ENCODE data around the gene PLEKHM3.
"Not testable (repeated sequence)": the region's sequence is repeated elsewhere in the genome, so short reads cannot be mapped to it uniquely, and the experiment has no call there.

Gene PLEKHM3

DNA sequence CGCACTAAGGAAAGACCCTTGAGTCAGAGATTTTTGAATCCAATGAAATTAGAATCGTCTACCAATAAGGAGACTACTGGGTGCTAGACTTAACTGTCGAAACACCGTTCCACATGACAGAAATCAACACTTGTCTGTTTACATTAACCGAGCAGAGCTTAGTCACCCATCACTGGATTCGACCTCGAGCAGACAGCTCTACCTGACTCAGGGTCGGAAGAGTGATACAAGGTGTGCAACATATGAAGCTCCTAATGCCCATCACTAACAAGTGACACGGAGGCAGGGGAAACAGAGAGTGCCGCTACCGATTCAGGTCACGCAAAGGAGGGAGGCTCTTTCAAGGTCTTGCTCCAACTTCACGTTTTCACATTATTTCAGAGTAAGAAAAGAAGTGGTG is 201.5 kb downstream of the PLEKHM3 start:
- DNase-seq (ENCODE audit: low read depth) = no peak

GRCh38 chr2:207819839-207820784 is 205.2 kb downstream of the PLEKHM3 start:
- no peak for DNase-seq (ENCODE audit: low read depth)

- DNase-seq (ENCODE audit: low read depth) = no peak
These were observed 206.1 kb downstream of the PLEKHM3 start for GRCh38 chr2:207819021-207819797.

DNA sequence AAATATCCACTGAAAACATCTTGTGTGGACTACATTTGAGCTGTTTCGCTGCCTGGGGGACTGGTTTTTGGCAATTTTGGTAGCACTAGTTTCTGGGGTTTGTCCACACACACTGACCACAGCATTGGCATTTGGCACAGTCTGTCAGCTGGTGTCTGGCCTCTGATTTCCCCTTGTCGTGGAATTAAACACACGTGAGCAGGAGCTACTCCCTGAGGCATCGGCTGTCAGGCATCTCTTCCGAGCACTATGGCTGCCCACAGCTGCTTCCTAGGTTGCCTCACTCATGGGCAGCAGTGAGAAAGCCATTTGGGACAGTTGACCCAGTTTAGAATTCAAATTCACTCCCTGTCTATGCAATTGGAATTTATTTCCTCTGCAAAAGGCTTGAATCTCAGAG is 208.8 kb downstream of the PLEKHM3 start:
- no peak for DNase-seq (ENCODE audit: low read depth)

- DNase-seq (ENCODE audit: low read depth) = no peak
These were observed 210.1 kb downstream of the PLEKHM3 start for GRCh38 chr2:207815254-207815653.

DNA sequence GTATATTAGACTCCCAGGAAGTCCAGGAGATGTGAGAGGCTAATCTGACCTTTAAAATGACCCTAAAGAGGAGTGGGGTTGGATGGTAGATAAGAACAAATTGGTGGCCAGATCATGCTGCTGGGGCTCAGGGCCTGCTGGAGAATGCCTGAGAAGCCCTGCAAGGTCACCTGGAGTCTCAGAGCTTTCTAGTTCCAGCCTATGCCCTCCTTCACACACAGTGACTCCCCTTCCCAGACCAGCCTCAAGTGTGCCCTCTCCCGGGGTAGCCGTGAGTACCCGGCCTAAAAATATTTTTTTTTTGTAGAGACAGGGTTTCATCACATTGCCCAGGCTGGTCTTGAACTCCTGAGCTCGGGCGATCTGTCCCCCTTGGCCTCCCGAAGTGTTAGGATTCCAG is 211.4 kb downstream of the PLEKHM3 start:
- no peak for DNase-seq (ENCODE audit: low read depth)

GRCh38 chr2:207813221-207813916 is 212.0 kb downstream of the PLEKHM3 start:
- DNase-seq (ENCODE audit: low read depth) = no peak

- DNase-seq (ENCODE audit: low read depth) = no peak
These were observed 212.6 kb downstream of the PLEKHM3 start for GRCh38 chr2:207812726-207813080.

DNA sequence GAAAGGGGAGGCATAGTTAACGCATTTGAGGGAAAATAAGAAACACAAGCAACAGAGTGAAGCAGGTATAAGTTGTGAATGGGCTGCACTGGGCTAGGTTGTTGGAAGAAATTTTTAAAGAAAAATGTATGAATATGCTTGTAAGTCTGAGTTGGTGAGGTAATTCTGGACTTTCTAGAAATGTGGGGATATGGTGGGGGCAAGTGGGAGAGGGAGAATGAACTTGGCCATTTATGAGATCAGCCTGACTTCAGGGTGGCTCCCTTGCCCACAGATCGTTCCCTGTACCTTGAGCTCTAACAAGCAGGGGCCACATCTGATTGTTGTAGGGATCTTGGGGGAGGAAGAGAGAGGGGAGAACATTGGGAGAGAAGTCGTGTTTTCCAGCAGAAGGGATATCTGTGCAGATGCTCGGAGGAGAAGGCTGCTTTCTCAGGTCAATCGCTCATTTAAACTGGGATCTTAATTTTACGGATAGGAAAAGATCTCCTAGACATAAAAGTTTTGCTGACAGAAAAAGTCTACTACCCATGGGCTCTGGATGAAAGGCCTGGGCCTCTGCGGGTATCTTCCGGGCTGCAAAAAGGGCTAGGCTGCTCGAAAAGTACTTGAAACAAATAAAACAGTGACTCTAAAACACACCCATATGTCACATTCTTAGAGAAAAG is 213.1 kb downstream of the PLEKHM3 start:
- no peak for DNase-seq (ENCODE audit: low read depth)

- DNase-seq (ENCODE audit: low read depth) = not testable (repeated sequence)
These were observed 213.7 kb downstream of the PLEKHM3 start for GRCh38 chr2:207811658-207812057.

DNA sequence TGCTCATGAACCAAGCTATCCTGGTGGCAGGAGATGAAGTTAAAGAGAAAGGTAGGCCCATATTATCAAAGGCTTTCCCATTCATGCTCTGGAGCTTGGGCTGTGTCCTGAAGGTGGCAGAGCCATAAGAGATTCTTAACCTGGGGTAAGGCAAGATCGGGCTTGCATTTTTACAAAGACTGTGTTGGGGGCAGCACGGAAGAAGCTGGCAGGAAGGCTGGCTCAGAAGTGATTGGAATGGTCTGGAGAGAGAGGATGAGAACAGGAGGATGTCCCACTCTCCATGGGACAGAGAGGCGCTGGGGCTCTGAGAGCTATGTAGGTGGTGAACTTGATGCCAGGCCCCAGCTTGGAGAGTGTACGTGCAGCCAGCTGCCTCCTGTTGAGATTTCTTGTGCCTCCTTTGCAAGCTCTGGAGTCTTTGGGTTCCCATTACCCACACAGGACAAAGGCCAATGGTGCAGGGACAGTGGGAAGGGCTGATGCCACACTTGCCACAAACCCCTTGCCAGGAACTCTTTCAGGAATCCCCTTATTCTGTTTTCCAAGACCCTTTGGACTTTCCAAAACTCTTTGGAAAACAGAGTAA is 215.0 kb downstream of the PLEKHM3 start:
- no peak for DNase-seq (ENCODE audit: low read depth)

GRCh38 chr2:207808119-207808518 is 217.2 kb downstream of the PLEKHM3 start:
- DNase-seq (ENCODE audit: low read depth) = no peak

DNA sequence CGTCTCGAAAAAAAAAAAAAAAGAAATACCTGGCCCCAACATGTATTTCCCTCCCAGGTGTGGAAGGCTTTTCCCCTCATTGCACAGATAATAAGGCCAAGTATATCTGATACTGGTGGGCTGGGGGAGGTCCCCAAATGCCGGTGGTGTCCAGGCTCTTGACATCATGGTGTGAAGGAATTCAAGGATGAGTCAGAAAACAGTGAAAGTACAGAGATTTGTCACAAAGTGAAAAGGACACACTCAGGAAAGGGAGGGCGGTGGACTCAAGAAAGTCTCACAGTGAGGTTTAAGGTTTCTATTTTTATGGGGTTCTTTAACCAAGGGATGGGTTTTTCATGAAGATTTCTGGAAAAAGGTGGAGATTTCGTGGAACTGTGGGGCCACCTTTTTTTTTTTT is 217.8 kb downstream of the PLEKHM3 start:
- no peak for DNase-seq (ENCODE audit: low read depth)

GRCh38 chr2:207805566-207806226 is 219.6 kb downstream of the PLEKHM3 start:
- DNase-seq (ENCODE audit: low read depth) = no peak

DNA sequence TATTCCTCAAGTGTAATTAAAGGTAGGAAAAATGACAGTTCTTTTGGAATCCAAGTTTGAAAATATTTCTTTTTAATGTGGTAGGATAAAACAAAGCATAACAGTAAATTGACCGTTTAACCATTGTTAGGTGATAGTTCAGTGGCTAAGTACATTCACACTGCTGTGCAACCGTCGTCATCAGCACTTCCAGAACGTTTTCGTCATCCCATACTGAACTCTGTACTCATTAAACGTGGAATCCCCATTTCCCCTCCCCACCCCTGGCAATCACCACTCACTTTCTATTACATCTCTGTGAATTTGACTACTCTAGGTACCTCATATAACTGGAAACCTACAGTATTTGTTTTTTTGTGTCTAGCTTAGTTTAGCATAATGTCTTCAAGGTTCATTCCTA is 222.7 kb downstream of the PLEKHM3 start:
- DNase-seq (ENCODE audit: low read depth) = no peak

DNA sequence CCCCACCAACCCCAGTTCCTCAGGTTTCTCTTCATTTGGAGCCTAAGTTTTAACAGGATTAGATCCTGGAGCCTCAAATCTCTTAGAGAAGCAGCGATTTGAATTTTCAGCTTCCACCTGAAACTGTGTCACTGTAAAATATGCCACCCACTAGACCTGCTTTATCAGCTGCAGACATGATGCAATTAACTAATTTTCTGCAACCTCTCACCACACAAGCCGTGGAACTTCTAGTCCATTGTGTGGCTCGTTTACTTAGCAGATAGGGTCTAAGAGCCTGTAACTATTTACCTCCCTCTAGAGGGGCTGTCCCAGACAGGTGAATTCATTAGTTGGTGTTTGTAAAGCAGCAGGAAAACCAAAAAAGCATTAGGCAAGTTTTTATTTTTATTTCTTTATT is 224.1 kb downstream of the PLEKHM3 start:
- no peak for DNase-seq (ENCODE audit: low read depth)

- no peak for DNase-seq (ENCODE audit: low read depth)
These were observed 228.6 kb downstream of the PLEKHM3 start for GRCh38 chr2:207796585-207797350.

DNA sequence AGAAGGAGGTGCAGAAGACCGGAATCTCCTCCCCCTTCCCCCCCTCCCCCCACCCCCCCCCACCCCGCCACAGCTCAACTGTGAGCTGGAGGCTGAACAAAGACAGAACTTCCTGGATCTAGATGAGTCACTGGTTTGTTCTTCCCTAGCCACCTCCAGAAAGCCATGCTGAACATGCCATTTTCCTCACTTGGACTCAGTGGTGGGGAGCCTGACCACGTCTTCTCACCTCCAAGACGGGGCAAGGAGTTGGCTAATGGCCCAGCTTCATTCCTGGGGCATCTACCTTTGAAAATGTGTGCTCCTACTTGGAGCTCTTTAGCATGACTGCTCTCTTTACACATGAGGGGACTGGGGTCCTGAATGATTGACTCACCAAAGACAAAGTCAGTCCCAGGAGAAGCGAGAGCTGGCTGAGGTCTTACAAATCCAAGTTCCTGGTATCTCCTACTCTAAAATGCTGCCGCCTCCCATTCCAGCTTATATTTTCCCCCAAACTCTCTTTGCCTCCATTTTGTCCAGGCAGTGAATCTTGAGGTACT is 233.0 kb downstream of the PLEKHM3 start:
- peak; percentile 16 for DNase-seq (ENCODE audit: low read depth)

DNA sequence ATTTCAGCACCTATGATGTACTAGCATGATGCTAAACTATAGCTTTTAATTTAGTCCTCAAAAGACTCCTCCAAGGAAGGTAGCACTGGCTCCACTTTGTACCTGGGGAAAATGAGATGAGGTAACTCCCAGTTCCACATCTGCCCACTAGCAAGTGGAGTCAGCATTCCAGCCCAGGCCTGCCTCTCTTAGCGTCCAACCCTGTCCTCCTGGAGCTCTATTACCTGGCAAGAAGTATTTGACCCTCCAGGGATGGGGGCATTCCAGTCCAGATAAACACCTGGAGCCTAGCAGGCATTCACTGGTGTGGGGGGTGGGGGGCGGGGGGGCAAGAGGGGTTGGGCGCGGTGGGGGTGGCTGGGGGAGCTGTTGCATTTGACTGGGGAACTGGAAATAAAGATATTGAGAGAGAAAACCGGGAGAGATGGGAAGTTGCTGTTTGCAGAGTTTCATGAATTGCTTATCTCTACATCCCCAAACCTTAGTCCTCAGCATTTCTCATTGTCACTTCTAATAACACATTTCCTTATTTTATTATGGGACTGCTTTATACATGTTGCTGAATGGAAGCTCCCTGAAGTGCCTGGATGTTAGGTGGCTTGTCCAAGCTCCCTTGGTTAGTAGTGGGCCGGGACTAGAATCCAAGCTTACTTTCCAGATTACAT is 233.6 kb downstream of the PLEKHM3 start:
- no peak for DNase-seq (ENCODE audit: low read depth)

All from fibroblast of the conjunctiva (primary cell).